K562 (cell line): ENCODE data around the gene TXNIP. TPM values are rescaled to one million over a fixed set of nuclear protein-coding genes. Genes with fewer than 3 reads are reported as not detected.

Experiments used
- BRD4 ChIP-seq: fragments of 200-600 bp; sonication (generic); IDR thresholded peaks from 2 replicates; pipeline ENCODE4 v1.6.1; 2017; ENCODE audit warnings: inconsistent platforms
- CTBP1 ChIP-seq: fragments of 450-650 bp; IDR thresholded peaks from 2 replicates; pipeline ENCODE4 v1.6.1; 2016; ENCODE audit warnings: borderline replicate concordance
- CXXC5 ChIP-seq: fragments of 250-450 bp; sonication (Bioruptor Pico); IDR thresholded peaks from 2 replicates; pipeline ENCODE4 v1.8.0; 2022; ENCODE audit warnings: inconsistent platforms, mild to moderate bottlenecking, moderate library complexity
- E2F3 ChIP-seq: fragments of 250-450 bp; sonication (Bioruptor Pico); IDR thresholded peaks from 2 replicates; pipeline ENCODE4 v1.4.0; 2020; ENCODE audit warnings: mild to moderate bottlenecking
- E2F8 ChIP-seq: fragments of 450-650 bp; IDR thresholded peaks from 2 replicates; pipeline ENCODE4 v1.7.1; 2018; ENCODE audit warnings: mild to moderate bottlenecking, low read depth; ENCODE audit not compliant: partially characterized antibody
- FOXM1 ChIP-seq, 2 experiments: fragments of 450-650 bp in 1 of 2; sonication (generic) in 1 of 2; formaldehyde crosslinking in 1 of 2; IDR thresholded peaks; 2 replicates each; pipeline versions ENCODE4 v1.6.1 to v1.9.0; 2017 to 2022; ENCODE audit warnings: low read depth in 2 of 2, mild to moderate bottlenecking in 2 of 2, missing genetic modification reagents in 1 of 2, moderate library complexity in 1 of 2
- HDAC3 ChIP-seq: fragments of 450-650 bp; IDR thresholded peaks from 2 replicates; pipeline ENCODE4 v1.6.1; 2018; ENCODE audit warnings: borderline replicate concordance, mild to moderate bottlenecking, moderate library complexity; ENCODE audit not compliant: partially characterized antibody
- KLF10 ChIP-seq: fragments of 250-450 bp; sonication (Bioruptor Pico); IDR thresholded peaks from 2 replicates; pipeline ENCODE4 v1.6.1; 2021; ENCODE audit warnings: matching md5 sums
- MNT ChIP-seq, 2 experiments: fragments of 450-650 bp; conservative IDR thresholded peaks; 2 replicates each; pipeline ENCODE4 v1.6.1; 2017; ENCODE audit warnings: mild to moderate bottlenecking in 2 of 2, moderate library complexity in 2 of 2
- PHTF2 ChIP-seq: fragments of 250-450 bp; sonication (Bioruptor Pico); IDR thresholded peaks from 2 replicates; pipeline ENCODE4 v1.5.0; 2021; ENCODE audit warnings: mild to moderate bottlenecking
- POLR2AphosphoS5 ChIP-seq: IDR thresholded peaks from 2 replicates; pipeline ENCODE4 v1.6.1; 2011; ENCODE audit warnings: mild to moderate bottlenecking, low read depth, low read length, moderate library complexity; ENCODE audit not compliant: control insufficient read depth, insufficient read depth
- RB1 ChIP-seq: fragments of 450-650 bp; IDR thresholded peaks from 2 replicates; pipeline ENCODE4 v1.6.1; 2017; ENCODE audit warnings: low read depth, mild to moderate bottlenecking
- RBFOX2 ChIP-seq: fragments of 200-400 bp; formaldehyde crosslinking; IDR thresholded peaks from 2 replicates; pipeline ENCODE4 v1.6.1; 2017; ENCODE audit warnings: low read depth, mild to moderate bottlenecking, low read length, moderate library complexity
- RBM22 ChIP-seq: fragments of 200-400 bp; formaldehyde crosslinking; IDR thresholded peaks from 2 replicates; pipeline ENCODE4 v1.6.1; 2018; ENCODE audit warnings: low read length, low read depth; ENCODE audit not compliant: poor library complexity, severe bottlenecking
- RFX1 ChIP-seq: fragments of 450-650 bp; IDR thresholded peaks from 2 replicates; pipeline ENCODE4 v1.6.1; 2016; ENCODE audit warnings: mild to moderate bottlenecking, moderate library complexity
- SPI1 ChIP-seq: IDR thresholded peaks from 2 replicates; pipeline ENCODE4 v1.6.1; 2011; ENCODE audit warnings: low read depth, low read length, control low read depth, borderline replicate concordance
- ZFPM2 ChIP-seq: fragments of 250-450 bp; sonication (Bioruptor Pico); IDR thresholded peaks from 2 replicates; pipeline ENCODE4 v1.5.1; 2022; ENCODE audit warnings: mild to moderate bottlenecking
- ZNF586 ChIP-seq: fragments of 450-650 bp; formaldehyde crosslinking; conservative IDR thresholded peaks from 2 replicates; pipeline ENCODE4 v1.4.0; 2020; ENCODE audit warnings: mild to moderate bottlenecking, moderate library complexity
- ZNF830 ChIP-seq: fragments of 250-450 bp; sonication (Bioruptor Pico); IDR thresholded peaks from 2 replicates; pipeline ENCODE4 v1.5.0; 2021; ENCODE audit warnings: mild to moderate bottlenecking
- polyA plus RNA-seq, 8 experiments: library from polyadenylated mRNA; depleted of rRNA in 4 of 8; stranded (reverse) in 5 of 8; unstranded in 3 of 8; fragments of >200 nt; fragmentation: Nextera tagmentation in 2 of 8; fragmentation: Illumina TruSeq in 1 of 8; extraction: Ambion mirVana in 2 of 8; extraction: Trizol in 1 of 8; gene quantifications; 2 replicates each; pipeline versions ENCODE4 v1.2.1 to v1.2.3, GENCODE V29; 2011 to 2014; ENCODE audit warnings: inconsistent platforms in 1 of 8, missing spikeins in 1 of 8
- total RNA-seq, 7 experiments: library from RNA; depleted of rRNA in 6 of 7; stranded (reverse); fragments of >200 nt in 6 of 7; fragmentation: Illumina TruSeq in 2 of 7; extraction: Trizol in 2 of 7; gene quantifications; 2 replicates each; pipeline versions ENCODE4 v1.2.1 to v1.2.3, GENCODE V29; 2011 to 2021; ENCODE audit warnings: low replicate concordance in 1 of 7
- TF ChIP-seq, protein P1 (sequence below): fragments of 450-650 bp; formaldehyde crosslinking; IDR thresholded peaks from 2 replicates; pipeline ENCODE4 v1.4.0; 2020; ENCODE audit warnings: mild to moderate bottlenecking, moderate library complexity
- TF ChIP-seq, protein P2 (sequence below): fragments of 250-450 bp; sonication (Bioruptor Pico); IDR thresholded peaks from 2 replicates; pipeline ENCODE4 v1.4.0; 2020

TXNIP gene
- total and polyA plus RNA-seq, 9 of the 15 experiments (the other 6 are each of a cell fraction or from before 2014, with no cell fraction given) = 120 to 499 (median 257) TPM

DNA sequence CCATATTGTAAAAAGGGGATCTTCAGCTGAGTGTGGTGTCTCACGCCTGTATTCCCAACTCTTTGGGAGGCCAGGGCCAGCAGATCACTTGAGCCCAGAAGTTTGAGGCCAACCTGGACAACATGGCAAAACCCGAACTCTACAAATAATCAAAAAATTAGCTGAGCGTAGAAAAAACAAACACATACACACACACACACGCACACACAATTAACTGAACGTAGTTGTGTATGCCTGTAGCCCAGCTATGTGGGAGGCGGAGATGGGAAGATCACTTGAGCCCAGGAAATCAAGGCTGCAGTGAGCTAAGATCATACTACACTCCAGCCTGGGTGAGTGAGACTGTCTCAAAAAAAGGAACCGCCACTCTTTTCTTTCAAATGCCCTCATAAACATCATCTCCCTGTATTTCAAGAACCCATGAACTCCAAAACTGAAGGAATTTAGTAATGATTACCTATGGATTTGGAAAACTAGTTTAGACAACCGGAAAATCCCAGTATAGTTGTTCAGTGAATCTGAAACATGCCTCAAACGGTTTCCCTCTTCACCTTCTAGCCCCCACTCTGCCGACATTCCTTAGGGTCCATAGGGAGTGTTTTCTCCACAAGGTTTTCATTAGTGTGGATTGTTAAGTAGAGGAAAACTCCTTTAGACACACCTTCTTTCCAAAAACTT, 4.5 kb downstream of the TXNIP start (continued):
- TF ChIP-seq, protein P1, sequence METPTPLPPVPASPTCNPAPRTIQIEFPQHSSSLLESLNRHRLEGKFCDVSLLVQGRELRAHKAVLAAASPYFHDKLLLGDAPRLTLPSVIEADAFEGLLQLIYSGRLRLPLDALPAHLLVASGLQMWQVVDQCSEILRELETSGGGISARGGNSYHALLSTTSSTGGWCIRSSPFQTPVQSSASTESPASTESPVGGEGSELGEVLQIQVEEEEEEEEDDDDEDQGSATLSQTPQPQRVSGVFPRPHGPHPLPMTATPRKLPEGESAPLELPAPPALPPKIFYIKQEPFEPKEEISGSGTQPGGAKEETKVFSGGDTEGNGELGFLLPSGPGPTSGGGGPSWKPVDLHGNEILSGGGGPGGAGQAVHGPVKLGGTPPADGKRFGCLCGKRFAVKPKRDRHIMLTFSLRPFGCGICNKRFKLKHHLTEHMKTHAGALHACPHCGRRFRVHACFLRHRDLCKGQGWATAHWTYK (CRISPR knock-in tag) = peak; percentile 98
- TF ChIP-seq ZNF830 (CRISPR knock-in tag) (peak; percentile 95), HDAC3 (no peak), ZFPM2 (CRISPR knock-in tag) (peak; percentile 98), CTBP1 (0 out of 2 replicates have a peak, but pooled peaks have one; percentile 12), MNT (conservative IDR thresholded peaks at IDR 0.05) (0 out of 4 replicates have a peak, but pooled peaks of 1 of the 2 experiments have one; percentile 16), POLR2AphosphoS5 (peak; percentile 96), RBM22 (peak; percentile 75), RBFOX2 (peak; percentile 70), SPI1 (peak; percentile 69; the same call in 1 of the 2 replicates), BRD4 (peak; percentile 23), PHTF2 (CRISPR knock-in tag) (peak; percentile 81), RFX1 (no peak), E2F8 (peak; percentile 38), ZNF586 (CRISPR knock-in tag) (peak; percentile 96), CXXC5 (peak; percentile 57; the same call in 1 of the 2 replicates), E2F3 (CRISPR knock-in tag) (peak; percentile 66; the same call in 1 of the 2 replicates), FOXM1 (IDR thresholded peaks at IDR 0.05; ENCODE audit: low read depth) (no peak), FOXM1 (CRISPR knock-in tag; IDR thresholded peaks at IDR 0.05; ENCODE audit: low read depth) (no peak), RB1 (peak; percentile 24; the same call in 1 of the 2 replicates), KLF10 (CRISPR knock-in tag) (peak; percentile 94)
- TF ChIP-seq, protein P2, sequence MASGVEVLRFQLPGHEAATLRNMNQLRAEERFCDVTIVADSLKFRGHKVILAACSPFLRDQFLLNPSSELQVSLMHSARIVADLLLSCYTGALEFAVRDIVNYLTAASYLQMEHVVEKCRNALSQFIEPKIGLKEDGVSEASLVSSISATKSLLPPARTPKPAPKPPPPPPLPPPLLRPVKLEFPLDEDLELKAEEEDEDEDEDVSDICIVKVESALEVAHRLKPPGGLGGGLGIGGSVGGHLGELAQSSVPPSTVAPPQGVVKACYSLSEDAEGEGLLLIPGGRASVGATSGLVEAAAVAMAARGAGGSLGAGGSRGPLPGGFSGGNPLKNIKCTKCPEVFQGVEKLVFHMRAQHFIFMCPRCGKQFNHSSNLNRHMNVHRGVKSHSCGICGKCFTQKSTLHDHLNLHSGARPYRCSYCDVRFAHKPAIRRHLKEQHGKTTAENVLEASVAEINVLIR = peak; percentile 28; the same call in 1 of the 2 replicates
